ENCODE data around the gene FAR2. TPM values are rescaled to one million over a fixed set of nuclear protein-coding genes. Genes with fewer than 3 reads are reported as not detected.

The FAR2 gene
- total RNA-seq, 2 donors from 2014 or later = 42.5 to 96.7 TPM

DNA sequence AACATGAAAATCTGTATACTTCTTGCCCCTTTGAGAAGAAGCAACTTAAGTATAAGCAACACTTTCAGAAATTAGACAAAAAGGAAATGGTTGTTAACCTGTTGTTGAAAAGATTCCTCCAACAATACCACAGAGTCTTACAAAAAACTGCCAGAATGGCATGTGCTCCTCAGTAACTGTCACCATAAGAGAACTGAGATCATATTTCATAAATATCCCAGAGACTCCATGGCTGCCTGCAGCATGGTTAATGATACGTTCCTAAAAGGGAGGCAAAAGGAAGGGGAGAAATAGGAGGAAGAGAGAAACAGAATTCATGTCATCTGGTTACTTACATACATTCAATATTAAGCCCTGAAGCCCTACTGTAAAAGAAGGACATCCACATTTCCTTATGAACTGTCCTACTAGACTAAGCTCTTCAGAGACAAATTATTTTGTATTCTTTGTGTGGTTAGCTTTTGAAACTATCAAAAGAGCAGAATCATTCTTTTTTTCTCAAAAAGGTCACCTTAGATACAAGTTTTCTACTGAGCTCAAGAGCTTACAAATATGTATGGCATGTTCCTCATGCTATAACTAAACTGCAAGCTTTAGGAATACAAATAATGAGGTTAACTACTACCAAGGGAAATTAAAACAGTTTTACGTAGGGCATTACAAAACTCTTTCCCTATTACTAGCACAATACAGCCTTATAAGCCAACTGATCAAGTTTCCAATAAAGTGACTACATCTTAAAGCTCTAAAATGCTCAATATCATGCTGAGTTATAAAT lies 194.1 kb downstream of the FAR2 start:
- no peaks in the 10 kb centered on the region for H3K27me3 Mint-ChIP-seq (ENCODE audit: insufficient read depth)
- peaks cover 73% of the 10 kb centered on the region for H3K36me3 Mint-ChIP-seq (ENCODE audit: low read depth)
- no peak for DNase-seq
- H3K9me3 ChIP-seq (ENCODE audit: control insufficient read depth, low read length) = no peaks in the 10 kb centered on the region
- no peaks in the 10 kb centered on the region for H3K4me1 ChIP-seq (ENCODE audit: control insufficient read depth, insufficient read depth, low read length)
- H3K36me3 ChIP-seq (ENCODE audit: control insufficient read depth, insufficient read depth, low read length) = peaks cover 93% of the 10 kb centered on the region
- H3K27ac ChIP-seq (ENCODE audit: low read depth, low read length) = no peak overlapping the region
- no peak overlapping the region for H3K4me3 Mint-ChIP-seq
- no peaks in the 10 kb centered on the region for H3K27me3 ChIP-seq (ENCODE audit: control insufficient read depth, insufficient read depth, low read length, poor library complexity, severe bottlenecking)
- no peak overlapping the region for H3K9ac ChIP-seq (ENCODE audit: extremely low read depth, low read length, poor library complexity, severe bottlenecking)
- H3K27ac Mint-ChIP-seq = no peak overlapping the region
- WGBS, 2 experiments (ENCODE audit: insufficient coverage in 1 of 2, insufficient read length in 1 of 2) = 100% methylated on average over 1 of the region's 2 CpGs
- TF ChIP-seq, protein P1, sequence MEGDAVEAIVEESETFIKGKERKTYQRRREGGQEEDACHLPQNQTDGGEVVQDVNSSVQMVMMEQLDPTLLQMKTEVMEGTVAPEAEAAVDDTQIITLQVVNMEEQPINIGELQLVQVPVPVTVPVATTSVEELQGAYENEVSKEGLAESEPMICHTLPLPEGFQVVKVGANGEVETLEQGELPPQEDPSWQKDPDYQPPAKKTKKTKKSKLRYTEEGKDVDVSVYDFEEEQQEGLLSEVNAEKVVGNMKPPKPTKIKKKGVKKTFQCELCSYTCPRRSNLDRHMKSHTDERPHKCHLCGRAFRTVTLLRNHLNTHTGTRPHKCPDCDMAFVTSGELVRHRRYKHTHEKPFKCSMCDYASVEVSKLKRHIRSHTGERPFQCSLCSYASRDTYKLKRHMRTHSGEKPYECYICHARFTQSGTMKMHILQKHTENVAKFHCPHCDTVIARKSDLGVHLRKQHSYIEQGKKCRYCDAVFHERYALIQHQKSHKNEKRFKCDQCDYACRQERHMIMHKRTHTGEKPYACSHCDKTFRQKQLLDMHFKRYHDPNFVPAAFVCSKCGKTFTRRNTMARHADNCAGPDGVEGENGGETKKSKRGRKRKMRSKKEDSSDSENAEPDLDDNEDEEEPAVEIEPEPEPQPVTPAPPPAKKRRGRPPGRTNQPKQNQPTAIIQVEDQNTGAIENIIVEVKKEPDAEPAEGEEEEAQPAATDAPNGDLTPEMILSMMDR (conservative IDR thresholded peaks at IDR 0.05) = no peak
- H3K4me3 ChIP-seq (ENCODE audit: low read length) = no peak overlapping the region
- H3K9me3 Mint-ChIP-seq = no peaks in the 10 kb centered on the region
- H3K4me1 Mint-ChIP-seq = no peaks in the 10 kb centered on the region

DNA sequence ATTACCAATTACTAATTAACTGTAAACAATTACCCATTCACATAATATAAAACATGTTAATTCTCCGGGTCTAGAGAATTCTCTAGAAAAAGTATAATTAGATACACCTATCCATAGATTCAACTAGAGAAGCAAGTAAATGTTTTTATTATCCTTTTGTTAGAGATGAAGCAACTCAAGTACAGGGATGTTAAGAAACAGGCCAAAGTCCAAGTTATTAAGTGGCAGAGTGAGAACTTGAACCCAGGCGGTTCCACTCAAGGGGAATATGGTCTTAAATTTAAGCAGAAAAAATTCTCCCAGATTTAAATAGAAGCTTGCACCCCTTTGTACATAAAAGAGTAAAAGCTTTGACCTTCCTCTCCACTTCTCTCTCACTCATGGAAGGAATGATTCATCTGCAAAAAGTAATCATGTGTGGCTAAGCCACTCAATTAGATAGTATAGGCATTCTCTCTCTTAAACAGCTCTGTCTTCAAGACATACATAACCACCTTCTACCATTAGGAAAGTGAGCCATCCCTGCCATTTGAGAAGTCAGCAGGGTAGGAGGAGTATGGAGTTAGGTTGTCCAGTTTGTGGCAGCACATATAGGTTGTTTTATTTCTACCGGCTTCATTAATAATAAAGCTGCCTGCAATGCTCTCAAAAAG lies 197.8 kb downstream of the FAR2 start:
- no peaks in the 10 kb centered on the region for H3K4me1 Mint-ChIP-seq
- Histone ChIP-seq H3K4me3 (ENCODE audit: low read length) (no peak overlapping the region), H3K9me3 (ENCODE audit: control insufficient read depth, low read length) (no peaks in the 10 kb centered on the region), H3K27ac (ENCODE audit: low read depth, low read length) (no peak overlapping the region), H3K4me1 (ENCODE audit: control insufficient read depth, insufficient read depth, low read length) (no peaks in the 10 kb centered on the region), H3K9ac (ENCODE audit: extremely low read depth, low read length, poor library complexity, severe bottlenecking) (no peak overlapping the region), H3K27me3 (ENCODE audit: control insufficient read depth, insufficient read depth, low read length, poor library complexity, severe bottlenecking) (no peaks in the 10 kb centered on the region), H3K36me3 (ENCODE audit: control insufficient read depth, insufficient read depth, low read length) (peaks cover 73% of the 10 kb centered on the region)
- H3K36me3 Mint-ChIP-seq (ENCODE audit: low read depth) = peaks cover 61% of the 10 kb centered on the region
- 98 to 100% methylated on average over 2 to 3 of the region's 3 CpGs for WGBS, 2 experiments (ENCODE audit: insufficient coverage in 1 of 2, insufficient read length in 1 of 2)
- no peak overlapping the region for H3K4me3 Mint-ChIP-seq
- no peak for DNase-seq
- TF ChIP-seq, protein P1 (conservative IDR thresholded peaks at IDR 0.05) = no peak
- no peaks in the 10 kb centered on the region for H3K27me3 Mint-ChIP-seq (ENCODE audit: insufficient read depth)
- H3K9me3 Mint-ChIP-seq = no peaks in the 10 kb centered on the region
- no peak overlapping the region for H3K27ac Mint-ChIP-seq

DNA sequence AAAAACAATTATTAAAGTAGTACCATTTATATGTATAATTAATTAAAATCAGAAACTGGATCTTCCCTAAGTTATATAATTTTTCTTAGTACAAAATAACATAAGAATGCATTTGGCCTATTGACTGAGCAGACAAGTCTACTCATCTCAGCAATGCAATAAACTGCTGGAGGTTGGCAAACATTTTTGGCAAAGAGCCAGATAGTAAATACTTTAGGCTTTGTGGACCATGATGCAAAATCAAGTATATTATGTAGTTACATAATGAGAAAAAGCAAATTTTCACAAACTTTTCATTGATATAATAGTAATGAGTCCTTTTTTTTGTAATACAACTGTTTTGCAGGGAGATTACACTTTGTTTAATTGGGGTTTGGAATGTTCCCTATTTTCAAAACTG lies 201.0 kb downstream of the FAR2 start:
- no peaks in the 10 kb centered on the region for H3K27me3 Mint-ChIP-seq (ENCODE audit: insufficient read depth)
- DNase-seq = no peak
- H3K9ac ChIP-seq (ENCODE audit: extremely low read depth, low read length, poor library complexity, severe bottlenecking) = no peak overlapping the region
- no peaks in the 10 kb centered on the region for H3K27me3 ChIP-seq (ENCODE audit: control insufficient read depth, insufficient read depth, low read length, poor library complexity, severe bottlenecking)
- no peak overlapping the region for H3K27ac ChIP-seq (ENCODE audit: low read depth, low read length)
- no peaks in the 10 kb centered on the region for H3K9me3 ChIP-seq (ENCODE audit: control insufficient read depth, low read length)
- H3K36me3 Mint-ChIP-seq (ENCODE audit: low read depth) = peaks cover 50% of the 10 kb centered on the region
- H3K27ac Mint-ChIP-seq = no peak overlapping the region
- no peaks in the 10 kb centered on the region for H3K4me1 Mint-ChIP-seq
- no peak overlapping the region for H3K4me3 Mint-ChIP-seq
- TF ChIP-seq, protein P1 (conservative IDR thresholded peaks at IDR 0.05) = no peak
- H3K36me3 ChIP-seq (ENCODE audit: control insufficient read depth, insufficient read depth, low read length) = peaks cover 71% of the 10 kb centered on the region
- H3K9me3 Mint-ChIP-seq = no peaks in the 10 kb centered on the region
- H3K4me3 ChIP-seq (ENCODE audit: low read length) = no peak overlapping the region
- H3K4me1 ChIP-seq (ENCODE audit: control insufficient read depth, insufficient read depth, low read length) = no peaks in the 10 kb centered on the region
